ENCODE data around the gene MMP1. TPM values are rescaled to one million over a fixed set of nuclear protein-coding genes. Genes with fewer than 3 reads are reported as not detected.
A peak's percentile ranks its signal among the peaks of the same experiment; 100 is the strongest.

Gene MMP1
- total RNA-seq, 2 donors from 2014 or later = 34.8 TPM; not detected in 1

DNA sequence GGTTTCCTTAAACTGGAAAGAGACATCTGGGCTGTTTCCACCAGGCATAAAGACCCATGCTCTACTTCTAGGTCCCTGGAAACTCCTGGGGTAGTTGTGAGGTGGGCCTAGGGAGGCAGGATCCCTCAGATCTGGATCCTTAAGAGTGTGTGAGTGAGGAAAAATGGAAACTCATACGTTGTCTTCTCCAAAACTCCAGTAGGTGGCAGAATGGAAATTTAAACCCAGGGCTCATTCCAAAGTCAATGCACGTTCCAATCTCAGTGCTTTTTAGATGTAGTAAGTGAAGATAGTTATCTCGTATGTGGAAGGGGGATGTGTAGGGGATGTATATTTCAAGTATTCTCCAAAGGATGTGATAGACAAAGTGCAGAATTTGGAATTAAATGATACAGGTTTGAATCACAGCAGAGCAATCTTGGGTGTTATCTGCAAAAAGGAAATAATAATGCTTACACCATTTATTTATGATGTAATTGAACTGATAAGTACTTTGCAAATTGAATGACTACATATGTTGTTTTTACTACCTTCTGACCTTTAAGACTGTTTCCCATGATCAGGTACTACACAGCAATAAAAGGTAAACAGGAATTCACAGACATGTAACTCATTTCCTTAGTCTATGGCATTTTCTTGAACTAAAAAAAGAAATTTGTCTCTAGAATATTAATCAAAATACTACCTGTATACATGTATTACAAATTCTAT, 13.1 kb upstream of the MMP1 start:
- no peak overlapping the region for H3K27ac ChIP-seq
- no peaks in the 10 kb centered on the region for H3K36me3 ChIP-seq (replicated peaks in 1 of 2; ENCODE audit: insufficient read depth in 1 of 2, low read depth in 2 of 2)
- WGBS, 2 donors = 3 to 5% methylated on average over 3 of the region's 3 CpGs
- no peaks in the 10 kb centered on the region for H3K4me1 ChIP-seq
- no peaks in the 10 kb centered on the region for H3K27me3 ChIP-seq
- ATAC-seq (no peak), DNase-seq (no peak)
- H3K4me3 ChIP-seq = no peak overlapping the region
- no peaks in the 10 kb centered on the region for H3K9me3 ChIP-seq
- intact Hi-C loops (cut with DNase I) = loop anchor here (10.0 kb wide), 1 partner anchor 134 kb away; no protein-coding TSS in a partner anchor
- TF ChIP-seq, protein P1, sequence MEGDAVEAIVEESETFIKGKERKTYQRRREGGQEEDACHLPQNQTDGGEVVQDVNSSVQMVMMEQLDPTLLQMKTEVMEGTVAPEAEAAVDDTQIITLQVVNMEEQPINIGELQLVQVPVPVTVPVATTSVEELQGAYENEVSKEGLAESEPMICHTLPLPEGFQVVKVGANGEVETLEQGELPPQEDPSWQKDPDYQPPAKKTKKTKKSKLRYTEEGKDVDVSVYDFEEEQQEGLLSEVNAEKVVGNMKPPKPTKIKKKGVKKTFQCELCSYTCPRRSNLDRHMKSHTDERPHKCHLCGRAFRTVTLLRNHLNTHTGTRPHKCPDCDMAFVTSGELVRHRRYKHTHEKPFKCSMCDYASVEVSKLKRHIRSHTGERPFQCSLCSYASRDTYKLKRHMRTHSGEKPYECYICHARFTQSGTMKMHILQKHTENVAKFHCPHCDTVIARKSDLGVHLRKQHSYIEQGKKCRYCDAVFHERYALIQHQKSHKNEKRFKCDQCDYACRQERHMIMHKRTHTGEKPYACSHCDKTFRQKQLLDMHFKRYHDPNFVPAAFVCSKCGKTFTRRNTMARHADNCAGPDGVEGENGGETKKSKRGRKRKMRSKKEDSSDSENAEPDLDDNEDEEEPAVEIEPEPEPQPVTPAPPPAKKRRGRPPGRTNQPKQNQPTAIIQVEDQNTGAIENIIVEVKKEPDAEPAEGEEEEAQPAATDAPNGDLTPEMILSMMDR (IDR thresholded peaks at IDR 0.05) = peak in 6 of 7 experiments; percentile 10 to 33 (median 26)
- TF ChIP-seq POLR2A (IDR thresholded peaks at IDR 0.05) = no peak

GRCh38 chr11:102809971-102810370, 12.0 kb upstream of the MMP1 start:
- no peak for ATAC-seq
- Histone ChIP-seq H3K27ac (no peak overlapping the region), H3K9me3 (no peaks in the 10 kb centered on the region), H3K27me3 (no peaks in the 10 kb centered on the region), H3K36me3 (replicated peaks in 1 of 2; ENCODE audit: insufficient read depth in 1 of 2, low read depth in 2 of 2) (no peaks in the 10 kb centered on the region), H3K4me3 (no peak overlapping the region), H3K4me1 (no peaks in the 10 kb centered on the region)
- WGBS, 2 donors = 66 to 71% methylated on average over 2 of the region's 2 CpGs
- intact Hi-C loops (cut with DNase I) = loop anchor here (10.0 kb wide), 1 partner anchor 135 kb away; no protein-coding TSS in a partner anchor
- TF ChIP-seq, protein P1 (IDR thresholded peaks at IDR 0.05) = no peak
- TF ChIP-seq POLR2A (IDR thresholded peaks at IDR 0.05) = no peak
- DNase-seq = no peak

DNA sequence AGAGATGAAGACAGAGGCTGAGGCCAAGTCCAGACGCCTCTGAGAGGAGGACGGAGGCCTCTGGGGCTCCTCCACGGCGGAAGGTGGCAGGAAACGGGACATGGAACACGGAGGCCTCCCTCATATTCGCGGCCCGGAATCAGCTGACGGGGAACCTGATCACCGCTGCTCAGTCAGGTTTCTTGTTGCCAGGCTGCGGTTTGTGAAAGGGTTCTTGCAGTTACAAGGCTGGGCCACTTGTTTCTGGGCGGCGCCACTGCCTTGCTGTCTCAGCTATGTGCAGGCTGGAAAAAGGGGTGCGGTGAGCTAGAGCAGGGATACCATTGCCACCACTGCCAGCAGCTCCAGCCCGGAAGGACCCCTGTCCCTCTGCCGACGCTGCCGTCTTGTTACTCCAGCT, 10.0 kb upstream of the MMP1 start:
- ATAC-seq (no peak), DNase-seq (peak in 3 of 4 donors; percentile 15 to 24 (median 18))
- intact Hi-C loops (cut with DNase I) = no loop called here

GRCh38 chr11:102806296-102806695, 8.3 kb upstream of the MMP1 start:
- TF ChIP-seq POLR2A (IDR thresholded peaks at IDR 0.05) = no peak

More for the DNA sequence above, 10.0 kb upstream of the MMP1 start:
- H3K4me1 ChIP-seq = no peaks in the 10 kb centered on the region
- H3K9me3 ChIP-seq = no peaks in the 10 kb centered on the region
- no peak overlapping the region for H3K27ac ChIP-seq
- no peak overlapping the region for H3K4me3 ChIP-seq
- 36 to 45% methylated on average over 16 to 19 of the region's 19 CpGs for WGBS, 2 donors
- no peak for TF ChIP-seq POLR2A (IDR thresholded peaks at IDR 0.05)
- TF ChIP-seq, protein P1 (IDR thresholded peaks at IDR 0.05) = peak in 2 of 7 experiments; percentile 21 to 25
- H3K36me3 ChIP-seq (replicated peaks in 1 of 2; ENCODE audit: insufficient read depth in 1 of 2, low read depth in 2 of 2) = no peaks in the 10 kb centered on the region
- H3K27me3 ChIP-seq = no peaks in the 10 kb centered on the region

DNA sequence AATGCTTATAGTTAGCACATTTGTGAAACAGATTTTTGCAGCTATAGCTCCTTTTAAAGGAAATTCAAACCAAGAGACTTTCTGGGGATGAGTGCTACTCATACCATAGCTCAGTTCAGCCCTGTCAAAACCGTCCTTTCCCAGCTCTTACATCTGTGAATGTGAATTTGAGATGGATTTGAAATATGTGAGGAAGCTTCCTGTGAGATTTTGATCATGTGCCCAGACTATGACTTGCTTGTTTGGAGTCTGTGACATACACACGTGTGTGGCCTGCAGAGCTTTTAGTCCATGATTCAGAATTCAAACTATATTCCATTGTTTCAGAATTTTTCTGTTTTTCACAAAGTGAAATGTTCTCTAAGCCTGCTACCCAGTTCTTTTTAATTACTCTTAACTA, 4.4 kb upstream of the MMP1 start:
- intact Hi-C loops (cut with DNase I) = no loop called here
- WGBS, 2 donors = 41 to 68% methylated on average over 2 of the region's 2 CpGs
- H3K27me3 ChIP-seq = no peaks in the 10 kb centered on the region
- no peak for TF ChIP-seq POLR2A (IDR thresholded peaks at IDR 0.05)
- TF ChIP-seq, protein P1 (IDR thresholded peaks at IDR 0.05) = no peak
- H3K4me1 ChIP-seq = no peaks in the 10 kb centered on the region
- no peaks in the 10 kb centered on the region for H3K36me3 ChIP-seq (replicated peaks in 1 of 2; ENCODE audit: insufficient read depth in 1 of 2, low read depth in 2 of 2)
- no peak overlapping the region for H3K27ac ChIP-seq
- no peak overlapping the region for H3K4me3 ChIP-seq
- ATAC-seq (no peak), DNase-seq (no peak)
- no peaks in the 10 kb centered on the region for H3K9me3 ChIP-seq

More at GRCh38 chr11:102806296-102806695, 8.3 kb upstream of the MMP1 start:
- Histone ChIP-seq H3K36me3 (replicated peaks in 1 of 2; ENCODE audit: insufficient read depth in 1 of 2, low read depth in 2 of 2) (no peaks in the 10 kb centered on the region), H3K4me3 (no peak overlapping the region), H3K27me3 (no peaks in the 10 kb centered on the region), H3K9me3 (no peaks in the 10 kb centered on the region), H3K27ac (no peak overlapping the region), H3K4me1 (no peaks in the 10 kb centered on the region)
- ATAC-seq (no peak), DNase-seq (no peak)
- WGBS, 2 donors = 46 to 57% methylated on average over 3 of the region's 3 CpGs
- intact Hi-C loops (cut with DNase I) = no loop called here

Measured in body of pancreas (tissue), 4 donors.